ENCODE results near the gene MBP. TPM values are rescaled to one million over a fixed set of nuclear protein-coding genes. Genes with fewer than 3 reads are reported as not detected.

The MBP gene
- 5.8 TPM for total RNA-seq

DNA sequence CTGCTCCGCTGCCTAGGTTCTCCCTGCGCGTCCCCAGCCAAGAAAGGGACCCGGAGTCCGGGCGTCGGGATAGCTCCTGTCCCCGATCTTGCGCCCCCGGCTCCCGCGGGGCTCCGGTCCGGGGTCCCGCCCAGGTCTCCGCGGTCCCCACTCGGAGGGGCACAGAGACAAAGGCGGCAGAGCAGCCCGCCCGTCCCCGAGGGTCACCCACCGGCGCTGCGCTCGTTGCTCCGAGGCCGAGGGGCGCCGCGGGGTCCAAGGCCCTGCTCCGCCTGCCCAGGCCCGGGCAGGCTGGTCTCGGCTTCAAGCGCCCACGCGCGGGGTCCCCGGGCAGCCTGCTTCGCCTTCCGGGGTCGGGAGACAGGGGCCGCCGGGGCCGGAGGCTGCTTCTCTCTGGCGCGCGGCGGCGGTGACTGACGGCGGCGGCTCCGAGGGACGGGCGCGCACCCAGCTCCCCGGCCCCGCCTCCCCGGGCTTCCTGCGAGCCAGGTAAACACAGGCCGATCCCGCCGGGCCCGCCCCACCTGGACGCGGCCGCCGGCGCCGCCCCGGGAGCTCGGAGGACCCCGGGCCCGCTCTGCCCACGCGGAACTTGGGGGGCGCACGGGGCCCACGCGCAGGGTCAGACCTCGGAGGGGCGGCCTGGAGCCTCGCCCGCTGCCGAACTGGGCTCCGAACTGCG is at the start of gene MBP:
TSS of gene MBP (minus strand) at position 415 of the 682 bp plus-strand sequence. CDS start 27,522 bp downstream, outside the sequence.
- DNase-seq: no peak

DNA sequence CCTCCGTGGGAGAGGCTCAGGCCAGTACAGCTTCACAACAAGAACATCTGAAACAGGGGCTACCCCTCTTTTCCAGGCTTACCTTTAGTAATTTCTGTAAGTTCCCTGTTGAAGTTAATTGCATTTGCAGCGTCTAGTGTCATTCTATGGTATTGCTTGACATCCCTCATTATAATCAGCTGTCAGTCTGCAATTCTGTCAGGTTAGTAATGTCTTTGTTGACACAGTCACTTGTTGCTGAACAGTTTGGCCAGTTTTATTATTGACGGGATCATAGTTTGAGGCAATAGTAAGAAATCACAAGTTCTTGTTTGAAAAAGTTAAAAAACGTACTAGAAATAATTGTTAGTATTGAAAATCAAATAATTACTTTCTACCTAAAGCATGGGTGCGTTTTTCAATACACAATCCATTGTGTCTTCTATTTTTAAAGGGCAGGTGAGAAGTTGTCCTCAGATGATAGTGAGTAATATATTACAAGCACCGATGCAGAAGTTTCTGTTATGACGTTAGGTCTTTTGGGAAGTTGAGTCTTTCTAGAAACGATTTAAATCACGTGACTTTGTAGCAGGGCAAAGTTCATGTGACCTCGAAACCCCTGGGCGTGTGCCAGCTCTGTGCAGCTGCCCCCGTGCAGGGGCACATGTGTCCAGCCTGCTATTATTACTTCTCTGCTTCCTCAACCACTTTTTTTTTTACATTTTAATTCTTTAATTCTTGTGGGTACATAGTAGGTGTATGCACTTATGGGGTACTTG is 49.5 kb upstream of the MBP start:
- DNase-seq: no peak

DNA sequence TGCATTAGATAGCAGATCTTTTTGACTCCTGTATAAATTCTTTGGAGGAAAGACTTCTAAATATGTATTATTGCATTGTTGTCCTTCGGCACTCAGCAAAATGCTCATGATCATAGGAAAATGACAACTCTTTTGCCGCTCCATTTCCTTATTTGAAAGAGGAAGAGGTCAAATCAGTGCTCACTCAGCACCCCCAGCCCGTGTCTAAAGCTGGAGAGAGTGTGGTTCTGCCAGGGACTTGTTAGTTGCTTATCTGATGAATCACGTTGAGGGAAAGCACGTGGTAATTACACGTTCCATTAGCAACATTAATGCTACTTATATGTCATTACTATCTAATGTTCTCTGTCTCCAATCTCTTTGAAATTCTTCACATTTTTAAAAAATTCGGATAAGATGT is 46.0 kb upstream of the MBP start:
- DNase-seq: no peak

DNA sequence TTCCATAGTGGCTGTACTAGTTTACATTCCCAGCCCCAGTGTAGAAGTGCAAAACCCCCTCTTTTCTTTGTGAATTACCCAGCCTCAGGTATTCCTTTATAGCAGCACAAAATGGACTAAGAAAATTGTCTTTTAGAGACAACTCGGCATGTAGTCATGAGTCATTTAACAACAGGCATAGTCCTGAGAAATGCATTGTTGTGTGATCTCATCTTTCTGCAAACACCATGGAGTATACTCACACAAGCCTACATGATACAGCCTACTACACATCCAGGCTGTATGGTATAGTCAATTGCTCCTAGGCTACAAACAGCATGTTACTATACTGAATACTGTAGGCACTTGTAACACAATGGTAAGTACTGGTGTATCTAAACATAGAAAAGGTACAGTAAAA is 44.4 kb upstream of the MBP start:
- no peak for DNase-seq

DNA sequence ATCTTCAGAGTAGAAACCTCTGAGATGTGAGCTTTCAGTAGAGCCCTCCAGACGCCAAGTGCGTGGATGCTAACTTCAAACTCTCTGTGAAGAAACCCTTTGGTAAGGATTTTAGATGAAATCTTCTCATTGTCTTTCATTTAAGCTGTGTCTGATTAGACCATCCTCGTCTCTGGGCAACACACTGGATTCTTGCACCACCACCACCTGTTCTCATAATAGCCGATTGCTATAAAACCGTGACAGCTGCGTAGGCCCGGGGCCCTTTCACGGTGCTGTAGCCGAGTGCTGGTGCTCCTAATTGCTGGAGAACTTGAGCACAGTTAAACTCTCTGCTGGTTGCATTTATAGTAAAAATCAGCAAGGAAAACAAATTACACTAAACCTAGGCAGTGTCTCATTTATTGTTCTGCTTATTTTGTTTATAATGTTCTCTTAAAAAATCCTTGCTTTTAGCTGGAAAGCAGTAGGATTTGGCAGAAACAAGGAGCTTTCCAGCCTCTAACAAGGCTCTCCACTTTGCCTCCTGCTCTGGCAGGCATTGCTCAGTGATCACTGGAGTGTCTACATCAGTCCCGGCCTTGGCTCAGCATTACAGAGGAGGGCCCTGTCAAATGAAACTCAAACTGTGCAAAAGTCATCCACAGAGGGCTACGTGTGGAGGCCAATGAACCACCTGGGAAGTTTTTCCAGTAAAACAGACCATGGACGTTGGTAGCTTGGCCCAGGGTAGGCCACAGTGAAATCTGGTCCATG is 40.9 kb upstream of the MBP start:
- DNase-seq: no peak

DNA sequence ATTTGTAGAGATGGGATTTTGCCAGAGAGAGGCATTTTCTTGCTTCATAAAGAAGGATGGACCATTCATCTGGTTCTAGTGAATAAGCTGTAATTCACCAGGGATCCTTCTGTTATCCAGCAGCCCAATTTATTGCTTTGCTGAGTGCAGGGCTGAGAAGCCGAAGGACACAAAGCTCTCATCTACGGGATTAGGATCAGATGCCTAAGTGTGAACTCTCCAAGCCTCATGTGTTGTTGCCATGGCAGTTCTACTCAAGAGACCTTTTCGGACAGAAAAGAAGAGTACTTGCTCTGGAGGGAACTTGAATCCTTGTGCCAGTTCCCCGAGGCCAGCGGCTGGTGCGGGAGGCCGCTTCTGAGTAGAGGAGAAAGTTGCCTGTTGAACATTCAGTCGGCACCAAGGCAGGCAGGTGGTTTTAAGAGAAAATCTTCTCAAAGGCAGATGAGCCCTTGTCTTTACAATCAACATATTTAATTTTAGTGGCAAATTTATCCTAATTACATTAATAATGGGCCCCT is 38.4 kb upstream of the MBP start:
- DNase-seq: no peak

DNA sequence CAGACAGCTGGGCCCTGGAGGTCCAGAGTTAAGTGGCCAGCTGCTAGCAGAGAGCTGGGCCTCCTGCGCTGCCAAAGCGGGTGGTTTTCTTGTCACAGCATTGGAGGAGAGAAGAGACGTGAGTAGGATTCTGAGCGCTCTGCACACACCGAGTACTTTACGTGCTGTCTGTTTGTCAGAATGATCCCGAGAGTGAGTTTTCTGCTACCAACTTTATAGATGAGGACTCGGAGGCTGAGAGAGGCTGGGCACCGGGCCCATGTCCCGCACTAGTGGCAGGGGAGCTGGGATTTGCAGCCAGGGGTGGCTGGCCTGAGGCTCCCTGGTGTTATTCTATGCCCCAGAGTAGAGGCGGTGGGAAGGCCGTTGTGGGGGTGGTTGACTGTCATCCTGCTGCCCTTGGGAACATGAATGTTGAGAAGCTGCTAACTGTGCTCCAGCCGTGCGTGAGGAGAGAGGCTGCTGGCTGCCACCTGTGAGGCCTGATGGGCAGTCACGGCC is 36.3 kb upstream of the MBP start:
- no peak for DNase-seq

DNA sequence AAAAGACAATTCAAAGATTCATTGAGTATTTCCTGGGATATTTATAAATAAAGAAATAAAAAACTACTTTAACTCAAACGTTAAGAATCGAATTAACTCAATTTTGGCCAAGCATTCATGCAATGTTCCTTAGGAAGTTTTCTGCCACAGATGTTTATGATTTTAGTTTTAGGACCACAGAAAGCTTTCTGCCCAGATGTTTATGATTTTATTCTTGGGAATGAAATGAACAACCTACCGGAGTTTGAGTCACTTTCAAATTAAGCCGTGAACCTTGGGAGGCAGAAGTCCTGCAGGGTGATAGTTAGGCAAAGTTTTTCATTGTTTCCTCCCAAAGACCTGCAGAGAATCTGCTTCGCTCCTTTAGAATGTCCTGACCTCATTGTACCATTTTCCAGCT is 34.7 kb upstream of the MBP start:
- DNase-seq: no peak

DNA sequence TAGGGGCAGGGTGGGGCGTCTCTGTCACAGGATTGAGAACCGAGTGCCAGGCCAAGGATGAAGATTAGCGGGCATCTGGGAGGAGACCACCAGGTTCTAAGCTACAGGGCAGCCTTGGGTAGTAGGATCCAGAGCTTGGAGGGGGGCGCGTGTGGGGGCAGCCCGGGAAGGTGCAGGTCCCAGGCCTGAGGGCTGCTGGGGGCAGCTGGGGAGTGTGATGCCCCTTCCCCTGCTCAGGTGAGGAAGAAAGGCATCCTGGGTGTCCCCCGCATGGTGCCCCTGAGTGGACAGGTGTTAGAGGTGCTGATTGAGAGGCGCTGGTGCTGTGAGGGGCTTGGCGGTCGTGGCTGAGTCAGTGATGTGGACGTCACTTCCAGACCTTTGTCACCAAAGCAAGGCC is 33.9 kb upstream of the MBP start:
- no peak for DNase-seq

DNA sequence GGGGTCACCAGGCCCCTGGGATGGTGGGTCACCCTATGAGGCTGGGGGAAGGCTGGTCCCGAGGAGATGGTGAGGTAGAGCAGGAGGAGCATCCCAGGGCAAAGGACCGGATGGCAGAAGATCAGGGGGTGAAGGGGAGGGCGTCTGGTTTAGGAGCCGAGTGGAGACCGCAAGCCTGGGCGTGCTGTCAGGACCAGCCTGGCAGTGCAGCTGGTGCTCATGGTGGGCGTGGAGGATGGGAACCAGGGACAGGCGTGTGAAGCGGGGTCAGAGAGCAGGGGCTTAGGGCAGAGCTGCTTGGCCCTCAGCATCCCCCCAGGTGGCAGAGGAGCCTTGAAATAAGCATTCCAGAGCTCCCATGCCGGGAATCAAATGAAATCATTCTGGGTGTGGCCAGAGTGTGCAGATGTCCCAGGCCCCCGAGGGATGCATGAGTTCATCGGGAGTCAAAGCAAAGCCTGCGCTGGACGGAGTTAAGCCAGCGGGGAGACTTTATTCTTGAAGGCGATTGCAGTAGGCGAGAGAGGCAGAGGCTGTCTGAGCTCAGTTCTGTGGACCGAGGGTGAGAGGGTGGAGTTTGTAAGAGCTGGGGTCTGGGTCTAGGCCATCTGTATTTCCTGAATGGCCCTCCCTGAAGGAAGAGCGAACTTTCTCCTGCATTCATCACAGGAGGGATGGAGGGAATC is 33.1 kb upstream of the MBP start:
- DNase-seq: no peak

DNA sequence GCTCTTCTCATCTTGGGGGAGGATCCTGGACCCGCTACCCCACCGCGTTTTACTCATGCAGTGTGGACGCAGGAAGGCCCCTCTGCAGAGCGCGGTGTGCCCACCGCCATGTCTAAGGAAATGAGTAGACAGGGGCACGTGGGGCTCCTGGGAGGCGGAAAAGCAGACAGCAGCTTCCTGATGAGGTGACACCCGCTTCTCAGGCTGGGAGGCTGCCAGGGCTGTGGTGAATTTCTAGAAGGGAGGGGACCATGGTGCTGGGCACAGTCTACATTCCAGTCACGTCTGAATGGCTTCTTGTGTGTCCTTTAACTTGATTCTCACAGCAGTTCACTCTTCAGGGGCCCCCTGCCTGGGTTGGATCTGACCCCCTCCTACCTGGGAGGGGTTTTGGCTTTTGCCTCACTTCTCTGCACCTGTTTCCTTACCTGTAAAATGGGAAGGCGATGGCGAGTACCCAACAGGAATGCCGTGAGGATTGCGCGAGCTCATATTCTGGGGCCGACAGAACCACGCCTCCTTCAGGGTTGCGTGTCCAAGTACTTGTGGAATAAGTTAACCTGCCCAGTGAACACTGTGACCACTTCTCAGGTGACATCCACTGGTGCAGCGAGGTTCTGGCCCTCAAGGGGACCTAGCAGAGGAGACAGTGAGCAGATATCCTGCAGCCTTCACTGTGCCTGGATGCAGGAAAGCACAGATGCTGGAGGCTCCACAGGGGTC is 32.3 kb upstream of the MBP start:
- DNase-seq: no peak

DNA sequence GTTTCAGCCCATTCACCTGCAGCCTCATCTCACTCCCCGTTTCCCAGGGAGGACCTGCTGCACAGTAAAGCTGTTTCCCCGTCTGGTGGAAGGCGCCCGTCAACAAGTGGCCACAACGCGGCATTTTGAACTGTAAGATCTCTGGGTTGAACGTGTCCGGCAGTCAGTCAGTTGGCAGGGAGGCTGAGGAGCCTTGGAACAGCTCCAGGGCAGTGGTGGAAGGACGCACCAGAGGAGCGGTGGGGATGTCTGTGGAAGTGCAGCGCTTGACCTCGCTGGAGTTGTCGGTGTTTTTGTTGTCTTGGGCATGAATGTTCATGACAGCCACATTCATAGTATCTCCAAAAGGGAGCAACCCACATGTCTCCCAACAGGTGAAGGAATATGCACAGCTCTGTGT is 31.4 kb upstream of the MBP start:
- DNase-seq: no peak

DNA sequence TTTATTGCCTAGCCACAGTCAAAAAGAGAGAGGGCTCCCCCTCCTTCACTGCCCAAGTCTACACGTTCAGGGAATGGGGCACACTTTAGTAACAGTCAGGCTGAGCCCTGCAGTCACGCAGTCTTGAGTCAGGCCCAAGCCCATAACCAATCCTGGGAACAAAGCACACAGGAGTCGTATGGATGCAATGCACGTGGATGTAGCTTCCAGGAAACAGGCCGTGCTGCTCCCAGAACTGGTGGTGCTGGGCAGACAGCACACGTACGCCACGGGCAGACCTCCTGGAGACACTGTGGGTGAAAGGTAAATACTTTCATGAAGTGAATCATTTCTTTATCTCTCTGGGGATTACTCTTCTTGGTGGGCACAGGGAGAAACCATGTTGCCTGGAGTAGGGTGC is 30.0 kb upstream of the MBP start:
- no peak for DNase-seq

DNA sequence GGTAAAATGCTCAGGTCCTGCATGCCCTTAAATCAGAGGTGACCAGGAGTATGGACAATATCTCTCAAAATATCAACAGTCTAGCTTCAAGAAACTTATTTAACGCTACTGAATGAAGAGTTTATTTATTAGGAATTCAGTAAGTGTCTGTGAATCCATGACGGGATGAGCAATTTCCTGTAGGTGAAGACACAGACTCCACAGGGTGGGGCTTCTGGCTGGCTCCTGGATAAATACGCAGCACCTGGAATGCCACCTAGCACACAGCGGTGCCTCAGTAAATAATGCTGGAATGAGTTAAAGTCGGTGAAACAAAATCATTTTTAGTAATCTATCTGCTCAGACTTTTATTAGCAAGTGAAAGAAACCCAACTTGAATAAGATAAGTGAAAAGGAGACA is 29.4 kb upstream of the MBP start:
- no peak for DNase-seq

DNA sequence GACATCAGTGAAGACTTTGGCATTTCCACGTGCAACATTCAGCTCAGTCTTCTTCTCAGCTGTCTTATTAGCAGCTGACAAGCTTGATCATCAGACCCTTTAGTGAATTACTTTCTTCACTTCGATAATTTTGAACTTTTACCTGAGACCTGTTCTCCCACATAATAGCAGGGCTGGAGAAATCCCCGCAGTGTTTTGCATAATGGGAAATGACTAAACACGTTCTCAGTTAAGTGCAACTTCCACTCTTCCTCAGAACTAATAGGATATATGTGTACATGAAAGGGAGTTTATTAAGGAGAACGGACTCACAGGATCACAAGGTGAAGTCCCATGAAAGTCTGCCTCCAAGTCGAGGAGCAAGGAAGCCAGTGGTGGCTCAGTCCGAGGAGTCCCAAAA is 28.8 kb upstream of the MBP start:
- DNase-seq: no peak

DNA sequence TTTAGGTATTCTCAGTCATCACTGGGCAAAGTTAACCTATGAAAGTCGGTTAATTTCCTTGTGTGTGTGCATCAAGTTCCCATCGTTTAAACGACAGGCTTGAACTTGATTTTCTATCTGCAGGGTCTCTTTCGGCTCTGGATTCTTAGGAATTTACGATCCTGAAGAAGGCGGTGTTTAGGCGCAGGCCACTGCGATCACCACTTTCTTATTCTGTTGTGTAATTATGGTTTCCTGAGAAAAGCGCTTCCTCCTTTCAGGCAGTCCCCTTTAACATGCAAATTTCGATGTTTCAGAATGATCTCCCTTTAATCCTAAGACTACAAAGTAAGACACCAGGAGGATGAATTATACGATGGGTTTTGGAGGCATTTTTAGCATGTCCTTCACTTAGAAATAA is 27.9 kb upstream of the MBP start:
- no peak for DNase-seq

DNA sequence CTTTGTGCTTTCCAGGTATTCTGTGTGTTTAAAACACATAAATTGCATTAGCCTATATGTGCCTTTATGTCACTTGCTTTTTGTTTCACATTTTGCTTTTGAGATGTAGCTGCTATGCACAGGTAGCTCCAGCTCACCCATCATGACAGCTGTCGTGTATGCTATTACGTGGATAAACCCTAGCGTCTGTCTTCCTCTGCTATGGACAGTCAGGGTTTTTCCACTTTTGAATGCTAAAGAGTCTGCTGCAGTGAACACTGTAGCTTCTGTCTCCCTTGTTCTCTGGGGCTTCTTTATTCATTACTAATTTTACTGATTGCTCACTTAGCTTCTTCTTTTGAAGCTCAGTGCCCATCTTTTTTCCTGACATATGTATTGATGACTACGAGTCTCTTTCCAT is 24.7 kb upstream of the MBP start:
- no peak for DNase-seq

DNA sequence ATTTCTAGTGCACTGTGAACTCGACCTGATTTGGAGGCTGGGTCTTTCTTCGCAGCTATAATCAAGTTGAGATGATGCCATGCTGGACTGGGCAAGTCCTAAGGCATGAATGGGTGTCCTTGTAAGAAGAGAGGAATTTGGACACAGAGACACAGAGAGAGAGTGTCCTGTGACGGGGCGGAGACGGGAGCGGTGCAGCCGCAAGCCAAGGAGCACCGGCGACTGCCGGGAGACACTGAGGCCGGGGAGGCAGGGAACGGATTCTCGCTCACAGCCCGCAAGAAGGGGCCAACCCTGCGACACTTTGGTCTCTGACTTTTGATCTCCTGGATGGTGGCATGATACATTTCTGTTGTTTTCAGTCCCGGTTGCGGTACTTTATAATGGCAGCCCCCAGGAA is 22.4 kb upstream of the MBP start:
- DNase-seq: no peak

DNA sequence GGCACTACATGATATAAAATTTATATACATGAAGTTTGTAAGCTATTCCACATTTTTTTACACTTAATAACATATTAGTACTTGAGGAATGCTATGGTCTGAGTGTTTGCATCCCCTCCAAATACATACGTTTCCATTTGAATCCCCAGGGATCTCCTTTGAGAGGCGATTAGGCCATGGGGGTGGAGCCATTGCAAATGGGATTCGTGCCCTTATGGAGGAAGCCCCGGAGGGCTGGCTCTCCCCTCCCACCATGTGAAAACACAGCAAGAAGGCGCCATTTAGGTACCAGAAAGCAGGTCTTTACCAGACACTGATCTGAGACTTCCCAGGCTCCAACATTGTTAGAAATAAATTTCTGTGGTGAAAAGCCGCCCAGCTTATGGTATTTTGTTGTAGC is 20.8 kb upstream of the MBP start:
- DNase-seq: no peak

DNA sequence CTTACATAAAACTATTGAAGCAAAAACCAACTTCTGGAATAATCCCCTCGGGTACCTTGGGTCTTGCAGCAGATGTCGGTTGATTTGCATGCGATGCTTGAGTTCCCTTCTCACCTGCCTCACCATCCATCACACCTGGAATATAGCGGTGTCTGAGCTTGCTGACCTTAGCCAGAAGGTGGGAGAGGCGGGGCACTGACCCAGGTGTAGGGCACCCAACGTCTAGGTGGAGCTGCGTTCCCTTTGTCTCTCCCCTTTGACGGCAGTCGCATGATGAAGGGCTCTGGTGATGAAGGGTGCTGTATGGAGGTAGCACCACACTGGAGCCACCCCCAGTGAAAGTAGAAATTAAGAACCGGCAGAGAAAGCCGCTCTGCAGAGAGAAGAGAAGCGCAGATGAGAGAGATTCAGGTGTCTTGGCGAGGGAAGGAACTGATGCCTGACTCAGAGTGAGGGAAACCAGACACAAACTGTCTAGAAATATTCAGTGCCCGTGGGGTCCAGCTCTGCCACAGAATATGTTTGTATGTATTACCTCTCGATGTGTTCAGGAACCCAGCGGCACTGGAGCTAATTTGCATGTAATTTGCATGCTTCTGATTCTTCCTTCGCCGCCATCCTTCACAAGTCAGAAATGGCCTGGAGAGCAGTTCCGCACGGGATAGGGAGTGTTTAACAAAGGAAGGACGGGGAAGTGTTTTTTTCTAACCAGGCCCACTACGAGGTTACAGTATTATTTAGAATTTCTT is 19.4 kb upstream of the MBP start:
- DNase-seq: no peak

Data from occipital lobe (tissue), 2 donors.